NCI-H187 (cell line): ENCODE measurements around the gene MT1E.
A peak's percentile ranks its signal among the peaks of the same experiment; 100 is the strongest.
"Not testable (repeated sequence)": the region's sequence is repeated elsewhere in the genome, so short reads cannot be mapped to it uniquely, and the experiment has no call there.

Experiments
- DNase-seq, 2 experiments: peaks; one replicate each; lab custom pipeline; 2025; lab: John Stamatoyannopoulos, UW

MT1E gene

GRCh38 chr16:56607109-56607618 is 18.4 kb upstream of the MT1E start:
- DNase-seq, result no peak

- DNase-seq, result no peak
Observed at GRCh38 chr16:56607675-56608042, 17.9 kb upstream of the MT1E start.

GRCh38 chr16:56608043-56608875 is 17.3 kb upstream of the MT1E start, which contains the start of gene MT2A:
TSS of gene MT2A (plus strand) at chr16:56608584. CDS start at chr16:56608656, 72 bp downstream.
- DNase-seq, result peak; percentile 59 to 76

GRCh38 chr16:56608876-56609462 is 16.6 kb upstream of the MT1E start:
- DNase-seq, result peak in 1 of 2 experiments; percentile 16

- peak in 1 of 2 experiments; percentile 6 for DNase-seq
Observed at GRCh38 chr16:56609463-56609921, 16.1 kb upstream of the MT1E start.

- DNase-seq, result no peak
Observed at GRCh38 chr16:56610017-56610608, 15.5 kb upstream of the MT1E start.

GRCh38 chr16:56610609-56611111 is 14.9 kb upstream of the MT1E start:
- no peak for DNase-seq

- no peak for DNase-seq
Observed at GRCh38 chr16:56611281-56611833, 14.2 kb upstream of the MT1E start.

DNA sequence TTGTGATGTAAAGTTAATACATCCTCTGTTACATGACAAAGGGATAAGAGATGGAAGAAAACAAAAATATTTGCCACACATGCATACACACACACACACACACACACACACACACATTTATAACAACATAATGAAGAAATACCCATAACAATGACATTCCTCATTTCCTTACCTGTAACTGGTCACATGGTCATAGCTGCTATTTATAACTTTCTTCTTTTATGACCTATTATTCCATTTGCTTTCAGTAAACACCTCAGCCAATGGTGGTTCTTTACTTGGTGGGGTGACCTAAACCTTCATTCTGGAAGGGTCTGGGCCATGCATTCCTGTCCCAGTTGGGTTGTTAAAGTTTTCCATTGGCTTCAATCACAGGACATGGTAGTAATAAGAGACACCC is 11.9 kb upstream of the MT1E start:
- no peak for DNase-seq

DNA sequence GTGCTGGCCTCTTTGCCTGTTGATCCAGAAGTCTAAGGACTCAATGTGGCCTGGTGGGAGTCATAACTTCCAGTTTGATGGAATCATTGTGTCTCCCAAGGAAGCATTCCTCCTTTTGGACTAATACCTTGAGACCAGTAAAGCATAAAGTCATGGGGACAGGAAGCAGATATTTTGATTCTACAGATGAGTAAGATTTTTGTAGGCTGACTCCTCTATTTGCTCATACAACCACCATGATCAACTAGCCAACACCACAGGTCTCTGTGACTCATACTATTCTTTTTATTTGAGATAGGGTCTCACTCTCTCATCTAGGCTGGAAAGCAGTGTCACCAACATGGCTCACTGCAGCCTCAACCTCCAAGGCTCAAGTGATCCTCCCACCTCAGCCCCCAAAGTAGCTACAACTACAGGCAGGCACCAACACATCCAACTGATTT is 11.0 kb upstream of the MT1E start:
- no peak for DNase-seq

DNA sequence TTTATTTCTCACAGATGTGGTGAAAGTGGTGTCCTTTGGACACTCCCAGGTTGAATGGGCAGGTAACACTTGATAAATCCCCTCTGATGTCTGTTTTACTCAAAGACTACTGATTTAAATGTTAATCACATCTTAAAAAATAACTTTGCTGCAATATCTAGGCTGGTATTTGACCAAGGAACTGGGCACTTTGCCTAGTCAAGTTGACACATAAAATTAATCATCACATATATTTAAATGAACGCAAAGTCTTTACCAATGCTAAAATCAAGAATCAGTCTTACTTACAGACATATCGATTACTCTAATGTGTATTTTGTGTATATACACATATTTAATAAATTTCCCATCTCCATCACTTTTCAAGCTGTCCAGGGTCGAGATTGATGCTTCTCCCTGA is 10.2 kb upstream of the MT1E start:
- no peak for DNase-seq

DNA sequence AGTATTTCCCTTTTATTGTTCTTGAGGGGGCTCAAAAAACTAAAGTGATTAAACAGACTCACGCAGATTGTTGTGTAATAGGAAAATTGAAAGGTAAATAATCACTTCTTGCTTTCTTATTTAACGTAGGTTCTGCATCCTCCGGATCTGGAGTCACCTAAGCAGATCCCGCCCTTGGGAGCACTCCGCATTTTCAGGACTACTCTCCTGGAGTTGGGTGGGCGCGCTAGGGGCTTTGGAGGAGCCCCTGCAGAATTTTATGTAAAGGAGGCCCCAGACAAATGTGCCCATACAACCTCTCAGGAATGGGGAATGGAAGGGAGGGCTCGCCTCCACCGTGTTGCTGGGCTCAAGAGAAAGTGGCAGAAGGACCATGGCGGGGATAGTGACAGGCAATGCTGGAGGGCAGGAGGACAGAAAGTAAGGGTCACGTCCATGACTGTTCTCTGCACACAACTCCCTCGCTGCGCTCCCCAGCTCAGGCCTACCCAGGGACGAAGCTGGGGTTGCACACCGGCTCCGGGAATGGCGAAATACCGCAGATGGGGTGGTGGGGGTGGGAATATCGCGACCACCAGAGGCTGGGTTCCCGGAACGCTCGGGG is 8.9 kb upstream of the MT1E start:
- DNase-seq, result no peak

- no peak for DNase-seq
Observed at GRCh38 chr16:56617212-56618085, 8.1 kb upstream of the MT1E start.

- DNase-seq, result no peak
Observed at GRCh38 chr16:56618138-56618537, 7.4 kb upstream of the MT1E start.

DNA sequence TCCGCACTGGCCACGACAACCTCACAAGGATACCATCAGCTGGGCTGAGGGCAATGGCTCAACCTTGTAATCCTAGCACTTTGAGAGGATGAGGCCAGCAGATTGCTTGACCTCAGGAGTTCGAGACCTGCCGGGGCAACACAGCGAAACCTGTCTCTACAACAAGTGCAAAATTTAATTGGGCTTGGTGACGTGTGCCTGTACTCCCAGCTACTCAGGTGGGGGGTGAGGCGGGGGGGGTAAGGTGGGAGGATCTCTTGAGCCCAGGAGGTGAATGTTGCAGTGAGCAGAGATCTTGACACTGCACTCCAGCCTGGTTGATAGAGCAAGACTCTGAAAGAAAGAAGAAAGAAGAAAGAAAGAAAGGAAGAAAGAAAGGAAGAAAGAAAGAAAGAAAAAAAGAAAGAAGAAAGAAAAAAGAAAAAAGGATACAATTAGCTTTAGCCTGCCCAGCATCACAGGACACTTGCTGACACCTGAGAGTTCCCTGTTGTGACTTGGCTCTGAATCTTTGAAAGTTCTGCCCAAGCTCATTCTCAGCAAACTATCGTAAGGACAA is 5.2 kb upstream of the MT1E start:
- DNase-seq, result no peak

GRCh38 chr16:56621665-56622445 is 3.7 kb upstream of the MT1E start:
- DNase-seq, result not testable (repeated sequence)

GRCh38 chr16:56623184-56623583 is 2.4 kb upstream of the MT1E start:
- DNase-seq, result not testable (repeated sequence)

GRCh38 chr16:56623637-56624036 is 1.9 kb upstream of the MT1E start:
- DNase-seq, result no peak

- DNase-seq, result no peak
Observed at GRCh38 chr16:56625943-56626654, 518 bp downstream of the MT1E start.
